GM21737 (cell line): Measurements from ENCODE around the gene FRRS1L.

Experiments used
- ATAC-seq: cut with Tn5 transposase; IDR thresholded peaks from one replicate; pipeline ENCODE4 v1.9.1; 2021; ENCODE audit warnings: mild to moderate bottlenecking, moderate library complexity; ENCODE audit not compliant: unreplicated experiment

The FRRS1L gene

DNA sequence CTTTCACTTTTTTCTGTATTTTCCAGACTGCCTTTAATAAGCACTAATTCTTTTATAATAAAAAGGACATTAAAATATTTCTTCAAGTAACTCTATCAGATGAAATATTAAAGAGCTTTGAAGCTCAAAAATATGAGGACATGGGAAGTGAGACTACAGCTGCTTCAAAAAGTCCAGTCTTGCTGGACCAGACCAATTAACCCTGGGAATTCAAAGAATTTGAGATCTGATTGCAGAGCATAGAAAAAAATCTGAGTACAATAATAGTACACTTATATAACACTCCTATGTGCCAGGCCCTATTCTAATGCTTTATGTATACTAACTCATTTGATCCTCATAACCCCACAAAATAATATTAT is 57.1 kb downstream of the FRRS1L start:
- ATAC-seq: no peak

GRCh38 chr9:109108318-109108717 is 58.7 kb downstream of the FRRS1L start:
- no peak for ATAC-seq

- ATAC-seq: no peak
These were observed 59.4 kb downstream of the FRRS1L start for GRCh38 chr9:109107402-109108240.

DNA sequence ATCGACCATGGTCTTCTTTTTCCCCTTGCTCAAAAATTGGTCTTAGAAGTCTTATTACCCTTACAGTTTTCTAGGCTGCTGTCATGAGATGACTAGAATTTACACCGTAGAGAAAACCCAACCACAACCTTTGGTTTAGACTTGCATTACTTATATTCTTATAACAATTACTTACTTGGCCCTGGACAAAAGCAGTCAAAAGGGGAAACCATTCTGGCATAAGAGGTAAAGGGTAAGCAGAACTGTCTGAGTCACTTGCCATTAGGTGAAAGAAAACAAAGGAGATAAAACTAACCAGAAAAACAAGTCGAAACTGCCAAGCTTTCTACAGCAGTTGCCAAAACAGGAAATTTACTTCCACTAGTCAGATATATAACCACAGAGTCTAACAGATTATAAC is 65.2 kb downstream of the FRRS1L start:
- ATAC-seq: peak; percentile 70

GRCh38 chr9:109101202-109101595 is 65.8 kb downstream of the FRRS1L start:
- ATAC-seq: no peak

- ATAC-seq: no peak
These were observed 66.4 kb downstream of the FRRS1L start for GRCh38 chr9:109100543-109101201.

DNA sequence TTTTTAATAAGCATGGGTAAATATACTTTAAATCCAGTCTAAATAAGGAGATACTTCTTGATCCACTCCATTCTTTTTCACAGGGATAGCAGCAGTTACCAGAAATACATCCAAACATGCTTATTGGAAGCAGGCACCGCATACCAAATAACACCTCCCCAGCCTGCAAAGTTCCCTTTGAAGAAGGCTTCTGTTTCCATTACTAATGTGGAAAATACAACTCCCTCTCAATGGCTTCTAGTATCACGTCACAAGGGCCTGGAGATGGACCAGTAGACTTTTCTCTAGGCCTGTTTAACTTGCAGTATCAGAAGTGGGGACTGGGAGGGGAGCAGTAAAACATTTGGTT is 68.1 kb downstream of the FRRS1L start:
- ATAC-seq: no peak

GRCh38 chr9:109098171-109098959 is 68.7 kb downstream of the FRRS1L start:
- ATAC-seq: no peak

DNA sequence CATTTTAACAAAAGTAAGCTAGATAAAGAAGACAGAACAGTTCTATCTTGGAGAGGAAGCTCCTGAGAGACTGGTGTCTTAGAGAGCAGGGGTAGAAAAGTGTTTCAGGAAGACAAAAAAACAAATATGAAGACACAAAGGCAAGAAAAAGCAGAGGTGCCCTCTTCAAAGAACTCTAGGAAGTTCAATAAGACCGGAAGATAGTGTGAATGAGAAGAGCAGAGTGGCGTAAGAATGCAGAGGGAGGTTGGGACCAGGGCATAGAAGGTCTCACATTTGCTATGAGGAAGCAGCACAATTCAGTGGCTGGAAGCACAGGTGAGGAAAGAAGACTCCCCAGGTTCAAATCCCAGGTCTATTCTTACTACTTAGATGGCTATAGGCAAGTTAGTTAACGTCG is 69.9 kb downstream of the FRRS1L start:
- ATAC-seq: no peak

DNA sequence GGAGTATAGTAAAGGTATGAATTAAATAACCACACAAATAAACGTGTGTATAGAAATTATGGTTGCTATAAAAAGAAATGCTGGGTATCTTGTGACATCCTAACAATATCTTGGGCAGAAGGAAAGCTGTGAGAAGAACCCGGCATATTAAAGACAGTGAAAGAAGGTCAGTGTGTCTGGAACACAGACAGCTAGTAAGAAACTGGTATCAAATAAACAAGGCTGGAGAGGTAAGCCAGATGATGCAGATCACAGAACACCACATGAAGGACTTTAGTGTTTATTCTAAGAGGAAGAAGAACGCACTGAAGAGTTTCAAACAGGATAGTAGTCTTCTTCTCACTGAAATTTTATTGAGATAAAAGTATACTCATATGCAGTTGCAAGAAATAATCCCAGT is 71.7 kb downstream of the FRRS1L start:
- no peak for ATAC-seq

GRCh38 chr9:109094268-109094667 is 72.8 kb downstream of the FRRS1L start:
- ATAC-seq: no peak

GRCh38 chr9:109092587-109092986 is 74.5 kb downstream of the FRRS1L start:
- ATAC-seq: no peak

GRCh38 chr9:109092051-109092580 is 74.9 kb downstream of the FRRS1L start:
- ATAC-seq: no peak

GRCh38 chr9:109088221-109088620 is 78.8 kb downstream of the FRRS1L start:
- ATAC-seq: no peak

- ATAC-seq: no peak
These were observed 79.3 kb downstream of the FRRS1L start for GRCh38 chr9:109087795-109088194.

- ATAC-seq: peak; percentile 87
These were observed 80.8 kb downstream of the FRRS1L start for GRCh38 chr9:109086221-109086620.

- ATAC-seq: no peak
These were observed 81.5 kb downstream of the FRRS1L start for GRCh38 chr9:109085510-109085909.

DNA sequence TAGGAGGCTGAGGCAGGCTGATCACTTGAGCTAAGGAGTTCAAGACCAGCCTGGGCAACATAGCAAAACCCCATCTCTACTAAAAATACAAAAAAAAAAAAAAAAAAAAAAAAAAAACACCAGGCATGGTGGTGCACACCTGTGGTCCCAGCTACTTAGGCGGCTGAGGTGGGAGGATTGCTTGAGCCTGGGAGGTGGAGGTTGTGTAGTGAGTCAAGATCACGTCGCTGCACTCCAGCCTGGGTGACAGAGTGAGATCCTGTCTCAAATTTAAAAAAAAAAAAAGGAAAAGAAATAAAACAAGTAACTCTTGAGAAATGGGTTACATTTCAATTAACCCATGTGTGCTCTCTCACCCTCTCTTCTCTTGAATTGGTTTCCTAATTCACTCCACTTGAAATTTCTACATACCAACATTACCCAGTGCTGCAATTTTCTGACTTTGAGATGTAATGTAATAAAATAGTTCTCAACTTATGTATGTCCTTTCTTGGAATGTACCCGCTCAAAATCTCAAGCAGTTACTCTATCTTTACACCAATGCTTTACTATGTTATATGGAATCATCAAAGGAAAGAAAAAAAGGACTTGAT is 83.1 kb downstream of the FRRS1L start:
- no peak for ATAC-seq

DNA sequence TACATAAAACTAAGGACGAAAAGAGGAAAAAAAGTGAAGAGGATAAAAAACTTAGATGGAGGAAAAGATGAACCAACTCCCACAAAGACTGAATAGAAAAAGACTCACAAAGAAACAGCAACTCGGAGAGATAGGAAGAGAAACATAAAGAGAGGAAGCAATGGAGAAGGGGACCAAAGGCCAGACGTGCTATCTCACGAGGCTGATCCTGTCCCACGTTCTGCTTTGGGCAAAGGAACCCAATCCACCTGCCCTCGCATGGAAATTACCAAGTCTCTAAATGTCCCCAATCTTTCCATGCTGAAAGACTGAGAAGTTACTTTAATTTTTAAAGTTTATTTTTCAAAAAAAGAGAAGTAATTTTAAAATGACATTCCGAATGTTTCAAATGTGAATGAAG is 83.9 kb downstream of the FRRS1L start:
- ATAC-seq: no peak

- no peak for ATAC-seq
These were observed 84.9 kb downstream of the FRRS1L start for GRCh38 chr9:109082091-109082620.
